OCI-LY7 (cell line): ENCODE results near the gene EBPL. TPM values are rescaled to one million over a fixed set of nuclear protein-coding genes. Genes with fewer than 3 reads are reported as not detected.

Source experiments
- BruUV-seq: library from RNA; stranded (reverse); fragments of 400-500 nt; replicated peaks from 2 replicates; lab custom pipeline; 2021; lab: Mats Ljungman, UMichigan
- CTCF ChIA-PET: fragments of 300-600 bp; sonication (Branson Sonifier 250); formaldehyde crosslinking; loops from one replicate; lab custom pipeline; 2022; ENCODE audit warnings: antibody characterized with exemption; ENCODE audit not compliant: unreplicated experiment; lab: Charles Lee
- POLR2A ChIA-PET: fragments of 300-600 bp; sonication (Branson Sonifier 250); formaldehyde crosslinking; loops from one replicate; lab custom pipeline; 2022; ENCODE audit warnings: antibody characterized with exemption; lab: Charles Lee
- DNase-seq: peaks from one replicate; pipeline ENCODE4 v3.0.0-alpha.2; 2015; ENCODE audit warnings: low spot score
- H2AFZ ChIP-seq: fragments of 200-600 bp; sonication (generic), shearing (Covaris generic); 2 replicates; pipeline ENCODE4 v1.6.1; 2014; ENCODE audit warnings: mild to moderate bottlenecking, antibody characterized with exemption, low read length, moderate library complexity
- H3K27ac ChIP-seq: fragments of 200-600 bp; sonication (generic); 2 replicates; pipeline ENCODE4 v1.5.1; 2014; ENCODE audit warnings: mixed run types, low read depth, mild to moderate bottlenecking, moderate library complexity, low read length, inconsistent platforms; ENCODE audit not compliant: poor library complexity, severe bottlenecking
- H3K36me3 ChIP-seq: fragments of 200-600 bp; sonication (generic); 2 replicates; pipeline ENCODE4 v1.6.1; 2014; ENCODE audit warnings: mild to moderate bottlenecking, antibody characterized with exemption, low read length, moderate library complexity, mixed read lengths; ENCODE audit not compliant: insufficient read depth
- H3K4me1 ChIP-seq: fragments of 200-600 bp; sonication (generic); 2 replicates; pipeline ENCODE4 v1.5.1; 2014; ENCODE audit warnings: mild to moderate bottlenecking, low read length; ENCODE audit not compliant: insufficient read depth, poor library complexity, severe bottlenecking
- H3K4me2 ChIP-seq: fragments of 200-600 bp; sonication (generic); 2 replicates; pipeline ENCODE4 v1.6.1; 2014; ENCODE audit warnings: mild to moderate bottlenecking, low read length
- H3K4me3 ChIP-seq: fragments of 200-600 bp; sonication (generic); 2 replicates; pipeline ENCODE4 v1.5.1; 2014; ENCODE audit warnings: mild to moderate bottlenecking, low read depth, low read length; ENCODE audit not compliant: poor library complexity, severe bottlenecking
- H3K79me2 ChIP-seq: fragments of 200-600 bp; sonication (generic); 2 replicates; pipeline ENCODE4 v1.6.1; 2016; ENCODE audit warnings: low read depth, mild to moderate bottlenecking, low read length, moderate library complexity, mixed read lengths; ENCODE audit not compliant: insufficient read depth
- H3K9me2 ChIP-seq: fragments of 200-600 bp; sonication (generic); 2 replicates; pipeline ENCODE4 v1.6.1; 2016; ENCODE audit warnings: mild to moderate bottlenecking, low read length, mixed read lengths; ENCODE audit not compliant: insufficient read depth
- H3K9me3 ChIP-seq: fragments of 200-600 bp; sonication (generic); 2 replicates; pipeline ENCODE4 v1.6.1; 2014; ENCODE audit warnings: mild to moderate bottlenecking, mixed run types, low read length, mixed read lengths
- H4K20me1 ChIP-seq: fragments of 200-600 bp; sonication (generic); 2 replicates; pipeline ENCODE4 v1.6.1; 2014; ENCODE audit warnings: mild to moderate bottlenecking, antibody characterized with exemption, low read length, moderate library complexity, mixed read lengths; ENCODE audit not compliant: insufficient read depth
- CTCF ChIP-seq: fragments of 200-600 bp; sonication (generic); conservative IDR thresholded peaks from 2 replicates; pipeline ENCODE4 v1.5.1; 2014; ENCODE audit warnings: mild to moderate bottlenecking, antibody characterized with exemption, low read length, moderate library complexity, mixed read lengths
- EZH2phosphoT487 ChIP-seq: fragments of 200-600 bp; sonication (generic); IDR thresholded peaks from 2 replicates; pipeline ENCODE4 v1.6.1; 2018; ENCODE audit warnings: low read depth, borderline replicate concordance, mild to moderate bottlenecking, mixed run types, antibody characterized with exemption, low read length, moderate library complexity, mixed read lengths
- intact Hi-C: fragments of 100-400 bp; cut with micrococcal nuclease; formaldehyde crosslinking; loops from one replicate; pipeline ENCODE4 v1.10.0; 2022; ENCODE audit not compliant: unreplicated experiment
- total RNA-seq, 2 experiments: library from RNA; depleted of rRNA in 1 of 2; stranded (reverse); fragments of >200 nt in 1 of 2; shearing (Covaris generic) in 1 of 2; gene quantifications; 2 replicates each; pipeline ENCODE4 v1.2.3, GENCODE V29; 2014 to 2022

EBPL gene
- total RNA-seq, 2 experiments from 2014 or later = 38.8 to 47.3 TPM

GRCh38 chr13:49646688-49647087 is 44.6 kb downstream of the EBPL start:
- no peak overlapping the region for H3K4me2 ChIP-seq
- ChIA-PET CTCF (no interaction called here), POLR2A (interaction anchor here (0.7 kb wide), 1 partner anchor 1218 kb away, joined by 3 read pairs; no protein-coding TSS in a partner anchor)
- no peaks in the 10 kb centered on the region for H3K9me3 ChIP-seq
- no peak overlapping the region for H2AFZ ChIP-seq
- TF ChIP-seq CTCF = no peak
- no peak for TF ChIP-seq EZH2phosphoT487
- H3K9me2 ChIP-seq = no peaks in the 10 kb centered on the region
- no peak overlapping the region for H3K4me3 ChIP-seq
- H4K20me1 ChIP-seq = no peaks in the 10 kb centered on the region
- intact Hi-C loops = no loop called here
- BruUV-seq = no TSS peak
- no peak overlapping the region for H3K27ac ChIP-seq
- H3K79me2 ChIP-seq = no peaks in the 10 kb centered on the region
- no peak for DNase-seq
- peaks cover 6% of the 10 kb centered on the region for H3K4me1 ChIP-seq
- no peaks in the 10 kb centered on the region for H3K36me3 ChIP-seq

- Histone ChIP-seq H3K4me3 (no peak overlapping the region), H3K36me3 (no peaks in the 10 kb centered on the region), H3K79me2 (no peaks in the 10 kb centered on the region), H3K9me3 (no peaks in the 10 kb centered on the region), H3K4me1 (peaks cover 6% of the 10 kb centered on the region), H3K4me2 (no peak overlapping the region), H3K27ac (no peak overlapping the region), H2AFZ (no peak overlapping the region), H4K20me1 (no peaks in the 10 kb centered on the region), H3K9me2 (no peaks in the 10 kb centered on the region)
- CTCF ChIA-PET = no interaction called here
- TF ChIP-seq CTCF (no peak), EZH2phosphoT487 (no peak)
- no TSS peak for BruUV-seq
- POLR2A ChIA-PET = no interaction called here
- intact Hi-C loops = no loop called here
- DNase-seq = no peak
Observed at GRCh38 chr13:49645451-49645850, 45.8 kb downstream of the EBPL start.

DNA sequence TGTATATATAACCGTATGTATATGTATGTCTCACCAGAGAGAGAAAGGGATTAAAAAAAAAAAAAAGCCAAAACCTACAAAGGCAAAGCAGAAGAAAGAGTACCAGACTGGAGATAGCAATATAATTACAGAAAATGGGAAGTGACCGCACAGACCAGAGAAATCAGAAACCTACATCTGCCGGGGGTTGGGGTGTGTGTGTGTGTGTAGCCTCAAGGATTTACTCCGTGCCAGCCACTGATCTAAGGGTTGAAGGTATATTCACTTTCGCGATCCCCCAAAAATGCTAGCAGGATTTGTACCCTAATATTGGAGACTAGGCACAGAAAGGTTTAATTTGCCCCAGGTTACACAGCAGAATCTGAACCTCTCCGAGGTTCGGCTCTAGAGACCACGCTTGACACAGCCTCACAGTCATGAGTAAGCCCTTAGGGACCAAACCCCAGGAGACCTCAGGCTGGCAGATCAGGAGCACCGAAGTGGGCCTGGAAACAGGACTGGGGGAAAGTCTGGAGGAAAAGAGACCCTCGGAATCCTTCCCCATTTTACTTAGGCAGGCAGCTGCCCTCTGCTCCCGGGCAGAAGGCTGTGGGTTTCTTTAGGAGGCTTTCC is 48.1 kb downstream of the EBPL start:
- Histone ChIP-seq H3K4me2 (peak overlapping the region; percentile 5; the same call in 1 of the 2 replicates), H3K79me2 (no peaks in the 10 kb centered on the region), H3K4me1 (peaks cover 6% of the 10 kb centered on the region), H2AFZ (no peak overlapping the region), H3K36me3 (0 out of 2 replicates have a peak, but pooled peaks cover 4% of the 10 kb centered on the region), H3K9me3 (no peaks in the 10 kb centered on the region), H4K20me1 (no peaks in the 10 kb centered on the region), H3K27ac (no peak overlapping the region), H3K4me3 (no peak overlapping the region), H3K9me2 (no peaks in the 10 kb centered on the region)
- no TSS peak for BruUV-seq
- DNase-seq = peak; percentile 34
- ChIA-PET POLR2A (interaction anchor here (1.2 kb wide), 1 partner anchor 76 kb away, joined by 3 read pairs; no protein-coding TSS in a partner anchor), CTCF (interaction anchor here (0.6 kb wide), 1 partner anchor 1885 kb away, joined by 3 read pairs; no protein-coding TSS in a partner anchor)
- intact Hi-C loops = no loop called here
- TF ChIP-seq CTCF (no peak), EZH2phosphoT487 (no peak)
